Transverse colon (tissue), 4 donors: Measurements from ENCODE around the gene CLK3. TPM values are rescaled to one million over a fixed set of nuclear protein-coding genes. Genes with fewer than 3 reads are reported as not detected.

ENCODE experiments used
- DNase-seq: peaks from one replicate; pipeline ENCODE4 v3.0.0-alpha.2; 2019
- H3K27ac ChIP-seq, 4 donors: fragments of 200-600 bp; sonication (generic); 2 replicates each; pipeline ENCODE4 v1.5.1; 2016 to 2018; ENCODE audit warnings: inconsistent platforms in 4 of 4
- H3K27me3 ChIP-seq: fragments of 200-600 bp; sonication (generic); 2 replicates; pipeline ENCODE4 v1.5.1; 2017; ENCODE audit warnings: inconsistent platforms
- H3K36me3 ChIP-seq, 4 donors: fragments of 200-600 bp; sonication (generic); 2 replicates each; pipeline ENCODE4 v1.5.1; 2017 to 2019; ENCODE audit warnings: inconsistent platforms in 4 of 4
- H3K4me1 ChIP-seq, 4 donors: fragments of 200-600 bp; sonication (generic); 2 replicates each; pipeline ENCODE4 v1.5.1; 2017 to 2020; ENCODE audit warnings: inconsistent platforms in 4 of 4
- H3K4me3 ChIP-seq, 4 donors: fragments of 200-600 bp; sonication (generic); 1 replicate in 1 of 4; 2 replicates in 3 of 4; pipeline versions ENCODE4 v1.5.1 to v1.6.1; 2017 to 2019; ENCODE audit warnings: inconsistent platforms in 4 of 4
- H3K9me3 ChIP-seq, 2 donors: fragments of 200-600 bp; sonication (generic); 2 replicates each; pipeline ENCODE4 v1.5.1; 2017 to 2019; ENCODE audit warnings: inconsistent platforms in 2 of 2
- CTCF ChIP-seq, 5 experiments: fragments of 200-600 bp in 3 of 5; fragments of 450-650 bp in 2 of 5; sonication (generic) in 3 of 5; IDR thresholded peaks; 1 replicate in 2 of 5; 2 replicates in 3 of 5; pipeline ENCODE4 v1.5.1; 2016 to 2017; ENCODE audit warnings: antibody characterized with exemption in 5 of 5, inconsistent platforms in 3 of 5, mild to moderate bottlenecking in 2 of 5, moderate library complexity in 1 of 5
- EP300 ChIP-seq: sonication (generic); formaldehyde crosslinking; IDR thresholded peaks from one replicate; pipeline ENCODE4 v1.6.1; 2017; ENCODE audit warnings: antibody characterized with exemption, low read depth
- POLR2A ChIP-seq: fragments of 450-650 bp; IDR thresholded peaks from one replicate; pipeline ENCODE4 v1.6.1; 2016; ENCODE audit warnings: antibody characterized with exemption, mild to moderate bottlenecking, moderate library complexity
- POLR2AphosphoS5 ChIP-seq, 3 donors: sonication (generic); formaldehyde crosslinking; IDR thresholded peaks; one replicate each; pipeline ENCODE4 v1.6.1; 2016; ENCODE audit warnings: antibody characterized with exemption in 3 of 3
- WGBS, 2 donors: methylation state at CpG; one replicate each; pipeline ENCODE4 v1.1.5; 2018; ENCODE audit warnings: low coverage in 1 of 2; 5-methylcytosine and 5-hydroxymethylcytosine counted together
- in situ Hi-C, 4 donors: fragments of 200-750 bp; cut with MboI; loops; one replicate each; pipeline versions ENCODE4 v1.15.0 to v1.15.1; 2017; ENCODE audit warnings: low sequenced_read_pairs in 3 of 4, low pct_ligation_motif_present in 1 of 4, low pct_unique_long_range_greater_than_20kb in 1 of 4
- intact Hi-C: fragments of 100-400 bp; cut with DNase I; formaldehyde crosslinking; loops from one replicate; pipeline ENCODE4 v1.15.1; 2023; ENCODE audit warnings: low total_unique reads
- total RNA-seq, 4 donors: library from RNA; depleted of rRNA; stranded (reverse); fragments of >200 nt; gene quantifications; one replicate each; pipeline ENCODE4 v1.1.0, GENCODE V29; 2016

Gene CLK3
- total RNA-seq, 4 donors from 2014 or later: 144 to 420 (median 208) TPM

- WGBS, 2 donors: 90 to 97% methylated on average over 4 of the region's 4 CpGs
- no peak overlapping the region for H3K4me3 ChIP-seq
- H3K4me1 ChIP-seq: peaks cover 0 to 4% (median 0%) of the 10 kb centered on the region in 4 donors
- in situ Hi-C loops (no loop called here), intact Hi-C loops (no loop called here)
- TF ChIP-seq EP300: no peak
- TF ChIP-seq CTCF (IDR thresholded peaks at IDR 0.05): no peak
- no peak for TF ChIP-seq POLR2AphosphoS5 (IDR thresholded peaks at IDR 0.05)
- TF ChIP-seq POLR2A: no peak
- no peaks in the 10 kb centered on the region for H3K27me3 ChIP-seq
- DNase-seq: no peak
- H3K36me3 ChIP-seq: peaks cover 0 to 23% (median 7%) of the 10 kb centered on the region in 4 donors
- no peak overlapping the region for H3K27ac ChIP-seq
- H3K9me3 ChIP-seq: no peaks in the 10 kb centered on the region
Measured at GRCh38 chr15:74573987-74574386, 41.6 kb upstream of the CLK3 start.

DNA sequence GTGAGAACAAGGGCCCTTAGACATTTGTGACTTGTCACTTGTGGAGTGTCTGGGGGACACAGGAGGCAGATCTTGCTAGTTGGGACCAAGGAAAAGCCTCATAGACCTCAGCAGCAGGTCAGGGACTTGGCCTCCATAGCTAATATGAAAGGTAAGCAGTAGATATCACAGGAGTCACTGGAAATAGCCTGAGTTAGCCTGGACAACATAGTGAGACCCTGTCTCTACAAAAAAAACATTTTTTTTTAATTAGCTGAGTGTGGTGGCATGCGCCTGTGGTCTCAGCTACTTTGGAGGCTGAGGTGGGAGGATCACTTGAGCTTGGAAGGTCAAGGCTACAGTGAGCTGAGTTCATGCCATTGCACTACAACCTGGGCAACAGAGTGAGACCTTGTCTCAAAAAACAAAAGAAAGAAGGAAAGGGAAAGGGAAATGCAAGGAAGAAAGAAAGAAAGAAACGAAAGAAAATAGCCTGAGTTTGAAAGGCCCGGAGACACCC, 37.1 kb upstream of the CLK3 start:
- no peaks in the 10 kb centered on the region for H3K27me3 ChIP-seq
- no peak for DNase-seq
- no peak for TF ChIP-seq POLR2A
- TF ChIP-seq EP300: no peak
- no peak for TF ChIP-seq CTCF (IDR thresholded peaks at IDR 0.05)
- no peak for TF ChIP-seq POLR2AphosphoS5 (IDR thresholded peaks at IDR 0.05)
- no peak overlapping the region for H3K27ac ChIP-seq
- 99 to 100% methylated on average over 1 to 3 of the region's 3 CpGs for WGBS, 2 donors
- peaks cover 0 to 18% (median 7%) of the 10 kb centered on the region in 4 donors for H3K36me3 ChIP-seq
- no peaks in the 10 kb centered on the region for H3K4me1 ChIP-seq
- no peaks in the 10 kb centered on the region for H3K9me3 ChIP-seq
- intact Hi-C loops: no loop called here
- in situ Hi-C loops: no loop called here
- no peak overlapping the region for H3K4me3 ChIP-seq

- TF ChIP-seq POLR2A (no peak), EP300 (no peak), CTCF (IDR thresholded peaks at IDR 0.05) (no peak), POLR2AphosphoS5 (IDR thresholded peaks at IDR 0.05) (no peak)
- H3K4me1 ChIP-seq: no peaks in the 10 kb centered on the region
- WGBS, 2 donors: 93% methylated on average over 9 of the region's 9 CpGs; no CpG with 5 or more reads in 1 of the 2 donors
- H3K36me3 ChIP-seq: peaks cover 0 to 15% (median 6%) of the 10 kb centered on the region in 4 donors
- H3K9me3 ChIP-seq: no peaks in the 10 kb centered on the region
- no peaks in the 10 kb centered on the region for H3K27me3 ChIP-seq
- H3K27ac ChIP-seq: no peak overlapping the region
- intact Hi-C loops: no loop called here
- in situ Hi-C loops: no loop called here
- DNase-seq: no peak
- no peak overlapping the region for H3K4me3 ChIP-seq
Measured at GRCh38 chr15:74579001-74579400, 36.6 kb upstream of the CLK3 start.

DNA sequence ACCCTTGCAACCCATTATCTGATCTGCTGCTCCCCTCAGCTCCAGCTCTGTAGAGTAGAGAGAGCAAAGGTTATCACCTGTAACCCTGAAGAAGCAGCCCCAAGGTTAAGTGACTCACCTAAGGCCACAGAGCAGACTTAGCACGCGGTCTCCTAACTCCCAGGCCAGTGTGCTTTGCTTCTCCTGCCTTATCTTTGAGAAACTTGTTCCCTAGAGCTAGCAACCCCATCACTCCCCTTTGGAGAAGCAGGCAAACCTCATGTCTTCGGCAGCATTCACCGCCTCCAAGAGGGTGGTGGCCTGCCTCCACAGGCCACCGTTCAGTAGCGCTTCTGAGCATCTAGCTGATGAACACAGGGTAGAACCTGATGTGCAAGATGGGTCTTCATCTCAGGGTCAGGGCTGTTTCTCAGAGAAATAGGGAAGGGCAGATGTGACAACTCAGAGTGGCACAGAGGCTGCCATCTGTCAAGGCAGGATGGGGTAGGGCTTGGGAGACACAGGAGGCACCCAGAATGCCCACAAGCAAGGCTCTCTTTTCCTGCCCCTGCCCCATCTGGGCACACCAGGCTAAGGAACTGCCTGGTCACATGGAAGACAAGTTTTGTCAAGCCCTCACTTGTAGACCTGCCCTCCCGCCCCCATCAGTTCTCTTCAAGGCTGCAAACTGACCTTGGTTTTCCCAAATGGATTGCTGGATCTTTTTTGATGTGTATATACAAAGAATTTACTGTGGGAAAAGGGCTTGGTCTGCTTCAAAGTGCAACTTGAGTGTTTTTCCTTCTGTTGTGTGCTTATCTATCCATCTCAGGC, 34.9 kb upstream of the CLK3 start:
- no peak for DNase-seq
- no peaks in the 10 kb centered on the region for H3K9me3 ChIP-seq
- no peaks in the 10 kb centered on the region for H3K27me3 ChIP-seq
- 96% methylated on average over 7 of the region's 7 CpGs; no CpG with 5 or more reads in 1 of the 2 donors for WGBS, 2 donors
- H3K27ac ChIP-seq: no peak overlapping the region
- no peaks in the 10 kb centered on the region for H3K4me1 ChIP-seq
- H3K36me3 ChIP-seq: peaks cover 0 to 11% (median 3%) of the 10 kb centered on the region in 4 donors
- TF ChIP-seq EP300 (no peak), POLR2A (no peak), CTCF (IDR thresholded peaks at IDR 0.05) (no peak), POLR2AphosphoS5 (IDR thresholded peaks at IDR 0.05) (no peak)
- intact Hi-C loops (no loop called here), in situ Hi-C loops (no loop called here)
- H3K4me3 ChIP-seq: no peak overlapping the region
